Activated CD8-positive, alpha-beta T cell treated with anti-CD3 and anti-CD28 coated beads for 36 hours (primary cell): Measurements from ENCODE around the gene MVK. TPM values are rescaled to one million over a fixed set of nuclear protein-coding genes. Genes with fewer than 3 reads are reported as not detected.

Source experiments
- ATAC-seq: fragments of 200-7000 bp; cut with Tn5 transposase; one replicate; pipeline ENCODE4 v1.10.0; 2021; ENCODE audit warnings: mild to moderate bottlenecking, moderate library complexity
- CTCF ChIA-PET: fragments of 350-600 bp; sonication (Branson Sonifier 250); formaldehyde crosslinking; loops from one replicate; lab custom pipeline; 2021; ENCODE audit warnings: antibody characterized with exemption; lab: Charles Lee
- POLR2A ChIA-PET: fragments of 350-600 bp; sonication (Branson Sonifier 250); formaldehyde crosslinking; loops from one replicate; lab custom pipeline; 2021; ENCODE audit warnings: antibody characterized with exemption; lab: Charles Lee
- DNase-seq: peaks from one replicate; pipeline ENCODE4 v3.0.0-alpha.2; 2020
- H3K27ac Mint-ChIP-seq: one replicate; pipeline ENCODE4 v1.8.0; 2021; ENCODE audit warnings: mild to moderate bottlenecking, mixed read lengths
- H3K27me3 Mint-ChIP-seq: one replicate; pipeline ENCODE4 v1.8.0; 2021; ENCODE audit warnings: mixed read lengths
- H3K36me3 Mint-ChIP-seq: one replicate; pipeline ENCODE4 v1.8.0; 2021; ENCODE audit warnings: low read depth, mixed read lengths
- H3K4me1 Mint-ChIP-seq: one replicate; pipeline ENCODE4 v1.8.0; 2021; ENCODE audit warnings: low read depth, mixed read lengths
- H3K4me3 Mint-ChIP-seq: one replicate; pipeline ENCODE4 v1.8.0; 2021; ENCODE audit warnings: mild to moderate bottlenecking, moderate library complexity, mixed read lengths
- H3K9me3 Mint-ChIP-seq: one replicate; pipeline ENCODE4 v1.8.0; 2021; ENCODE audit warnings: mixed read lengths
- CTCF ChIP-seq: fragments of 200-600 bp; IDR thresholded peaks from one replicate; pipeline ENCODE4 v1.8.0; 2022; ENCODE audit warnings: antibody characterized with exemption, mild to moderate bottlenecking
- intact Hi-C: fragments of 100-400 bp; cut with micrococcal nuclease; formaldehyde crosslinking; loops from one replicate; pipeline ENCODE4 v1.10.0; 2022
- total RNA-seq, 2 experiments: library from RNA; stranded (reverse); gene quantifications; one replicate each; pipeline ENCODE4 v1.2.3, GENCODE V29; 2021

MVK gene
- total RNA-seq, 2 experiments from 2014 or later = 16.2 to 19.8 TPM

DNA sequence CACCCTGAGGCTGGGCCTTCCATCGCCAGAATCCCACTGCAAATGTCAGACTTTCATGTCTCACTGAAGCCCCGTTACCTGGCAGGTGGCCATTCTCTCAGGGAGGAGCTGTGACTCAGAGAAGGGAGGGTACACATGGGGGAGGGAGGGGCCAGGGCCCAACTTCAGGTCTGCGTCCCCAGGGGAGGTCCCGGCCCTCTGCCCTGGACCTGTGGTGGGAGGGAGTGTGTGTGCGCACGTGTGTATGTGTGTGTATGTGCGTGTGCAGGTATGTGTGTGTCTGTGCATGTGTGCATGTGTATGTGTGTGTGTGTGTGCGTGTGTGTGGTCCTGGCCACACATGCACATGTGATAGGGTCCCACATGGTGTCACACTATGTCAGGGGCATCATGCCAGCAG is 50.9 kb downstream of the MVK start:
- Mint-ChIP-seq H3K4me3 (no peak overlapping the region), H3K9me3 (no peaks in the 10 kb centered on the region), H3K27me3 (peaks cover 30% of the 10 kb centered on the region), H3K36me3 (no peaks in the 10 kb centered on the region), H3K4me1 (no peaks in the 10 kb centered on the region), H3K27ac (no peak overlapping the region)
- intact Hi-C loops = no loop called here
- no peak for TF ChIP-seq CTCF
- ChIA-PET POLR2A (no interaction called here), CTCF (no interaction called here)
- DNase-seq = no peak
- ATAC-seq = no peak

DNA sequence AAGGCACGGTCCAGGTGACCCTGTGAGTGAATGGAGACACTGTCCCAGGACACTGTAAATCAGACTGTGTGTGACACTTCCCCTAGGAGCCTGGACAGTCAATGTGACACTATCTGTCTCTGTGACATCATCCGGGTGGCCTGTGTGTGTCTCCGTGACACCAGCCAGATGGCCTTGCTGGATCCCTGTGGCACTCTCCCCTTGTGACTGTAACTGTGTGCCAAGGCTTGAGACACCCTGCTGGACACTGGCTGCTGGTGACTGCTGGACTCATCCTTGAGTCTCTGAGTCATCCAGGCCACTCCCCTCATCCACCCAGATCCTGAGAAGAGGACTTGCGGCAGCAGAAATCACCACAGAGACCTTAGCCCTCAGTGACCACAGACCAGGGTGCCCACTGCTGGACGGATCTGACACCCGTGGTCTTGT is 51.6 kb downstream of the MVK start:
- intact Hi-C loops = no loop called here
- ChIA-PET POLR2A (no interaction called here), CTCF (no interaction called here)
- no peaks in the 10 kb centered on the region for H3K36me3 Mint-ChIP-seq
- DNase-seq = no peak
- no peak overlapping the region for H3K4me3 Mint-ChIP-seq
- no peaks in the 10 kb centered on the region for H3K9me3 Mint-ChIP-seq
- H3K27me3 Mint-ChIP-seq = peaks cover 29% of the 10 kb centered on the region
- no peak for ATAC-seq
- no peak overlapping the region for H3K27ac Mint-ChIP-seq
- TF ChIP-seq CTCF = no peak
- no peaks in the 10 kb centered on the region for H3K4me1 Mint-ChIP-seq

GRCh38 chr12:109625749-109626377 is 52.3 kb downstream of the MVK start:
- TF ChIP-seq CTCF = no peak
- CTCF ChIA-PET = no interaction called here
- Mint-ChIP-seq H3K4me3 (no peak overlapping the region), H3K4me1 (no peaks in the 10 kb centered on the region), H3K9me3 (no peaks in the 10 kb centered on the region), H3K27ac (no peak overlapping the region), H3K27me3 (peaks cover 29% of the 10 kb centered on the region), H3K36me3 (no peaks in the 10 kb centered on the region)
- ATAC-seq = no peak
- intact Hi-C loops = no loop called here
- no peak for DNase-seq
- POLR2A ChIA-PET = no interaction called here

DNA sequence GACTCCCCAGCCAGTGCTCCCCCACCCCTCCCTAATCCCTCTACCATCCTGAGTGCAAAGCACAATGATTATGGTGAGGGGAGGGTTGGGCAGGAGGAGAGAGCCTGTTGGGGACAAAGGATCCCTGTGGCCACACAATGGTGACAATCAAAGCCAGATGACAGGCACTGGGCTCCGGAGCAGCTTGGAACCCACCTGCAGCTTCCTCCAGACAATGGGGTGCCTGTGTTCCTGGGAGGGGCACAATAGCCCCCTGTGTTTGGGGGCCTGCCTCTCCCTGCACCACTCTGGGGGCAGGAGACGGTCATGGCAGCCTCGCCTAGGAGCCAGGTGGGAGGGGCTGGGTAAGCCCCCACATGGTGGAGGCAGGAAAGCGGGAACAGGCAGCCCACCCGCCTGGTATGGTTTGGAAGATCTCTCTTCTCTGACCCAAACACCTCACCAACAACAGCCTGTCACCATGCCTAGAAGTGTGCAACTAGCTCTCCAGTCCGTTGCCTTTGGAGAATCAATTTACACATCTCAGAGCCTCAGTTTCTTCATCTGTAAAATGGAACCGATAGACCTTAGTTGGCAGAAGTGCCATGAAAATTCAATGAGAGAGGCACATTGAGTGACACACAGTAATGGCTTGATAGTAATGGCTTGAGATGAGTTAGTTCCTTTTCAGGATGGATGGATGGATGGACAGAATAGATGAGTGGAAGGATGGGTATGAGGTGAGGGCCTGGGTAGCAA is 53.0 kb downstream of the MVK start:
- no peak for ATAC-seq
- no peak for DNase-seq
- Mint-ChIP-seq H3K4me1 (no peaks in the 10 kb centered on the region), H3K4me3 (no peak overlapping the region), H3K27ac (no peak overlapping the region), H3K9me3 (no peaks in the 10 kb centered on the region), H3K27me3 (peaks cover 24% of the 10 kb centered on the region), H3K36me3 (no peaks in the 10 kb centered on the region)
- intact Hi-C loops = no loop called here
- ChIA-PET CTCF (no interaction called here), POLR2A (no interaction called here)
- TF ChIP-seq CTCF = no peak

GRCh38 chr12:109627633-109628032 is 54.0 kb downstream of the MVK start:
- no peak overlapping the region for H3K27ac Mint-ChIP-seq
- ChIA-PET CTCF (no interaction called here), POLR2A (no interaction called here)
- peaks cover 21% of the 10 kb centered on the region for H3K27me3 Mint-ChIP-seq
- H3K9me3 Mint-ChIP-seq = no peaks in the 10 kb centered on the region
- TF ChIP-seq CTCF = no peak
- no peaks in the 10 kb centered on the region for H3K4me1 Mint-ChIP-seq
- H3K4me3 Mint-ChIP-seq = no peak overlapping the region
- H3K36me3 Mint-ChIP-seq = no peaks in the 10 kb centered on the region
- DNase-seq (no peak), ATAC-seq (no peak)
- intact Hi-C loops = no loop called here
